HG03558 (cell line): ENCODE results near the gene BNIP5.

Experiments used
- ATAC-seq: cut with Tn5 transposase; IDR thresholded peaks from one replicate; pipeline ENCODE4 v1.9.1; 2021; ENCODE audit warnings: moderate number of reproducible peaks; ENCODE audit not compliant: unreplicated experiment; ENCODE audit errors: extremely low read depth

Gene BNIP5

GRCh38 chr6:36336779-36337241, at the start of gene BNIP5:
BNIP5 (minus strand) TSS chr6:36336888; CDS start chr6:36330690, 6,198 bp downstream.
- ATAC-seq: no peak

GRCh38 chr6:36384095-36384494, 47.4 kb upstream of the BNIP5 start:
- no peak for ATAC-seq

- no peak for ATAC-seq
These were observed 46.9 kb upstream of the BNIP5 start for GRCh38 chr6:36383606-36384005.

- no peak for ATAC-seq
These were observed 46.3 kb upstream of the BNIP5 start for GRCh38 chr6:36382976-36383375.

- ATAC-seq: no peak
These were observed 45.1 kb upstream of the BNIP5 start for GRCh38 chr6:36381502-36382389.

- no peak for ATAC-seq
These were observed 43.5 kb upstream of the BNIP5 start for GRCh38 chr6:36380166-36380565.

- no peak for ATAC-seq
These were observed 42.2 kb upstream of the BNIP5 start for GRCh38 chr6:36378936-36379335.

- ATAC-seq: no peak
These were observed 41.7 kb upstream of the BNIP5 start for GRCh38 chr6:36378243-36378920.

- ATAC-seq: no peak
These were observed 40.9 kb upstream of the BNIP5 start for GRCh38 chr6:36377594-36377993.

GRCh38 chr6:36376742-36377141, 40.1 kb upstream of the BNIP5 start:
- no peak for ATAC-seq

- ATAC-seq: no peak
These were observed 39.5 kb upstream of the BNIP5 start for GRCh38 chr6:36376183-36376582.

- no peak for ATAC-seq
These were observed 39.0 kb upstream of the BNIP5 start for GRCh38 chr6:36375644-36376155.

- ATAC-seq: no peak
These were observed 38.3 kb upstream of the BNIP5 start for GRCh38 chr6:36374972-36375371.

GRCh38 chr6:36374194-36374593, 37.5 kb upstream of the BNIP5 start:
- no peak for ATAC-seq

GRCh38 chr6:36373368-36374019, 36.8 kb upstream of the BNIP5 start:
- no peak for ATAC-seq

GRCh38 chr6:36372088-36372487, 35.4 kb upstream of the BNIP5 start:
- ATAC-seq: no peak

GRCh38 chr6:36371211-36371610, 34.5 kb upstream of the BNIP5 start:
- no peak for ATAC-seq

- ATAC-seq: no peak
These were observed 34.0 kb upstream of the BNIP5 start for GRCh38 chr6:36370638-36371037.

- no peak for ATAC-seq
These were observed 32.5 kb upstream of the BNIP5 start for GRCh38 chr6:36368921-36369865.

GRCh38 chr6:36368421-36368820, 31.7 kb upstream of the BNIP5 start:
- no peak for ATAC-seq
